Keratinocyte (primary cell): Measurements from ENCODE around the gene TMEM221. TPM values are rescaled to one million over a fixed set of nuclear protein-coding genes. Genes with fewer than 3 reads are reported as not detected.

ENCODE experiments used
- DNase-seq: peaks from one replicate; pipeline ENCODE4 v3.0.0-alpha.2; 2011; ENCODE audit warnings: low read depth, missing footprints, low spot score
- FAIRE-seq: peaks from 2 replicates; lab custom pipeline; 2011; peaks lifted over from hg19 to GRCh38; lab: Jason Lieb, UNC
- H2AFZ ChIP-seq: 2 replicates; pipeline ENCODE4 v1.6.0; 2012; ENCODE audit warnings: low read length, control low read depth, inconsistent platforms; ENCODE audit not compliant: control insufficient read depth
- H3K27ac ChIP-seq: 2 replicates; pipeline ENCODE4 v1.5.1; 2011; ENCODE audit warnings: low read length; ENCODE audit not compliant: control insufficient read depth, insufficient read depth
- H3K27me3 ChIP-seq: 3 replicates; pipeline ENCODE4 v1.6.0; 2011; ENCODE audit warnings: low read length; ENCODE audit not compliant: control insufficient read depth, insufficient read depth; ENCODE audit errors: extremely low read depth
- H3K36me3 ChIP-seq, 2 experiments: 2 replicates in 1 of 2; 3 replicates in 1 of 2; pipeline ENCODE4 v1.5.1; 2011; ENCODE audit warnings: low read length in 2 of 2, mild to moderate bottlenecking in 1 of 2; ENCODE audit not compliant: control insufficient read depth in 2 of 2, insufficient read depth in 2 of 2; ENCODE audit errors: extremely low read depth in 1 of 2
- H3K4me1 ChIP-seq: 3 replicates; pipeline ENCODE4 v1.5.1; 2011; ENCODE audit warnings: low read length; ENCODE audit not compliant: control insufficient read depth, insufficient read depth; ENCODE audit errors: extremely low read depth
- H3K4me2 ChIP-seq: 3 replicates; pipeline ENCODE4 v1.6.0; 2011; ENCODE audit warnings: low read depth, low read length; ENCODE audit not compliant: control insufficient read depth, insufficient read depth; ENCODE audit errors: extremely low read depth
- H3K4me3 ChIP-seq, 3 experiments: fragments of 200-600 bp in 1 of 3; sonication (generic) in 1 of 3; 2 replicates in 2 of 3; 3 replicates in 1 of 3; pipeline ENCODE4 v1.5.1; 2011 to 2016; ENCODE audit warnings: low read length in 3 of 3, mild to moderate bottlenecking in 3 of 3, control low read depth in 2 of 3, inconsistent platforms in 1 of 3, low read depth in 1 of 3, mixed read lengths in 1 of 3, mixed run types in 1 of 3, moderate library complexity in 1 of 3; ENCODE audit not compliant: control insufficient read depth in 2 of 3, insufficient read depth in 2 of 3; ENCODE audit errors: extremely low read depth in 1 of 3
- H3K79me2 ChIP-seq: 2 replicates; pipeline ENCODE4 v1.6.0; 2012; ENCODE audit warnings: low read length; ENCODE audit not compliant: control insufficient read depth, insufficient read depth
- H3K9ac ChIP-seq: 3 replicates; pipeline ENCODE4 v1.6.0; 2011; ENCODE audit warnings: low read length; ENCODE audit not compliant: control insufficient read depth, insufficient read depth; ENCODE audit errors: extremely low read depth
- H3K9me1 ChIP-seq: 3 replicates; pipeline ENCODE4 v1.6.0; 2011; ENCODE audit warnings: low read length; ENCODE audit not compliant: control insufficient read depth, insufficient read depth; ENCODE audit errors: extremely low read depth
- H3K9me3 ChIP-seq: 2 replicates; pipeline ENCODE4 v1.5.1; 2012; ENCODE audit warnings: low read depth, low read length; ENCODE audit not compliant: control insufficient read depth
- H4K20me1 ChIP-seq: 3 replicates; pipeline ENCODE4 v1.6.0; 2011; ENCODE audit warnings: low read length; ENCODE audit not compliant: control insufficient read depth, insufficient read depth; ENCODE audit errors: extremely low read depth
- CTCF ChIP-seq, 3 experiments: IDR thresholded peaks in 1 of 3; conservative IDR thresholded peaks in 1 of 3; optimal IDR thresholded peaks in 1 of 3; 2 replicates in 2 of 3; 3 replicates in 1 of 3; pipeline versions ENCODE3 to v1.5.1; 2011; ENCODE audit warnings: low read length in 3 of 3, mild to moderate bottlenecking in 3 of 3, moderate library complexity in 2 of 3, control low read depth in 1 of 3, inconsistent platforms in 1 of 3; ENCODE audit not compliant: insufficient read depth in 2 of 3; ENCODE audit errors: extremely low read depth in 1 of 3
- EZH2 ChIP-seq: IDR thresholded peaks from one replicate; pipeline ENCODE4 v1.6.1; 2012; ENCODE audit warnings: inconsistent platforms, mild to moderate bottlenecking, low read length, moderate library complexity
- dilution Hi-C: fragments of 300-500 bp; cut with MboI; formaldehyde crosslinking; loops from one replicate; pipeline ENCODE4 v1.7.0; 2020; ENCODE audit warnings: low sequenced_read_pairs; ENCODE audit not compliant: extremely low pct_ligation_motif_present
- polyA plus RNA-seq, 5 experiments: library from polyadenylated mRNA; depleted of rRNA in 3 of 5; stranded (reverse) in 3 of 5; stranded (forward) in 1 of 5; unstranded in 1 of 5; fragments of >200 nt; gene quantifications; 1 replicate in 1 of 5; 2 replicates in 3 of 5; 3 replicates in 1 of 5; pipeline versions ENCODE4 v1.2.1 to v1.2.3, GENCODE V29; 2011 to 2012; ENCODE audit warnings: missing spikeins in 2 of 5, low read depth in 1 of 5, low replicate concordance in 1 of 5

The TMEM221 gene
- polyA plus RNA-seq, 1 donor (not counting 4 experiments of a cell fraction or from before 2014, with no cell fraction given) = 0.04 TPM

GRCh38 chr19:17404621-17405249 is 43.7 kb downstream of the TMEM221 start:
- DNase-seq (no peak), FAIRE-seq (no peak)
- Histone ChIP-seq H3K4me1 (no peaks in the 10 kb centered on the region), H4K20me1 (no peaks in the 10 kb centered on the region), H3K36me3 (no peaks in the 10 kb centered on the region), H3K4me2 (no peak overlapping the region), H3K4me3 (no peak overlapping the region), H3K9me1 (no peaks in the 10 kb centered on the region), H3K27me3 (peaks cover 3% of the 10 kb centered on the region), H3K9ac (no peak overlapping the region), H3K9me3 (no peaks in the 10 kb centered on the region), H3K79me2 (no peaks in the 10 kb centered on the region), H3K27ac (no peak overlapping the region), H2AFZ (no peak overlapping the region)
- no peak for TF ChIP-seq EZH2
- dilution Hi-C loops = no loop called here

GRCh38 chr19:17404015-17404414 is 44.5 kb downstream of the TMEM221 start:
- Histone ChIP-seq H3K9me3 (no peaks in the 10 kb centered on the region), H3K9ac (no peak overlapping the region), H3K4me3 (no peak overlapping the region), H3K9me1 (no peaks in the 10 kb centered on the region), H3K36me3 (no peaks in the 10 kb centered on the region), H3K27me3 (peaks cover 3% of the 10 kb centered on the region), H2AFZ (no peak overlapping the region), H3K4me2 (no peak overlapping the region), H3K27ac (no peak overlapping the region), H3K4me1 (no peaks in the 10 kb centered on the region), H4K20me1 (no peaks in the 10 kb centered on the region), H3K79me2 (no peaks in the 10 kb centered on the region)
- TF ChIP-seq EZH2 (no peak), CTCF (optimal IDR thresholded peaks at IDR 0.05 in 1 of 3, IDR thresholded peaks at IDR 0.05 in 1 of 3, conservative IDR thresholded peaks at IDR 0.05 in 1 of 3; ENCODE audit: extremely low read depth in 1 of 3, insufficient read depth in 2 of 3, low read length in 3 of 3) (no peak)
- DNase-seq (no peak), FAIRE-seq (no peak)
- dilution Hi-C loops = no loop called here
